ENCODE measurements around the gene FAR1. TPM values are rescaled to one million over a fixed set of nuclear protein-coding genes. Genes with fewer than 3 reads are reported as not detected.

The FAR1 gene
- total RNA-seq, 1 experiment from 2014 or later, result 91.2 TPM

GRCh38 chr11:13778345-13778744 lies 109.9 kb downstream of the FAR1 start:
- TF ChIP-seq, protein P1, sequence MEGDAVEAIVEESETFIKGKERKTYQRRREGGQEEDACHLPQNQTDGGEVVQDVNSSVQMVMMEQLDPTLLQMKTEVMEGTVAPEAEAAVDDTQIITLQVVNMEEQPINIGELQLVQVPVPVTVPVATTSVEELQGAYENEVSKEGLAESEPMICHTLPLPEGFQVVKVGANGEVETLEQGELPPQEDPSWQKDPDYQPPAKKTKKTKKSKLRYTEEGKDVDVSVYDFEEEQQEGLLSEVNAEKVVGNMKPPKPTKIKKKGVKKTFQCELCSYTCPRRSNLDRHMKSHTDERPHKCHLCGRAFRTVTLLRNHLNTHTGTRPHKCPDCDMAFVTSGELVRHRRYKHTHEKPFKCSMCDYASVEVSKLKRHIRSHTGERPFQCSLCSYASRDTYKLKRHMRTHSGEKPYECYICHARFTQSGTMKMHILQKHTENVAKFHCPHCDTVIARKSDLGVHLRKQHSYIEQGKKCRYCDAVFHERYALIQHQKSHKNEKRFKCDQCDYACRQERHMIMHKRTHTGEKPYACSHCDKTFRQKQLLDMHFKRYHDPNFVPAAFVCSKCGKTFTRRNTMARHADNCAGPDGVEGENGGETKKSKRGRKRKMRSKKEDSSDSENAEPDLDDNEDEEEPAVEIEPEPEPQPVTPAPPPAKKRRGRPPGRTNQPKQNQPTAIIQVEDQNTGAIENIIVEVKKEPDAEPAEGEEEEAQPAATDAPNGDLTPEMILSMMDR (IDR thresholded peaks at IDR 0.05; ENCODE audit: insufficient read depth in 1 of 2, low read depth in 1 of 2, low read length in 1 of 2, severe bottlenecking in 1 of 2, unreplicated experiment in 1 of 2), result no peak
- no peaks in the 10 kb centered on the region for H3K27me3 ChIP-seq (replicated peaks; ENCODE audit: control insufficient read depth, insufficient read depth, low read length)
- peaks cover 7% of the 10 kb centered on the region for H3K9me3 Mint-ChIP-seq (ENCODE audit: unreplicated experiment)
- ChIA-PET CTCF (no interaction called here), POLR2A (no interaction called here)
- DNase-seq, result no peak
- H3K9me3 ChIP-seq, result 0 out of 2 replicates have a peak, but pooled peaks cover 3% of the 10 kb centered on the region
- H3K4me3 Mint-ChIP-seq (ENCODE audit: unreplicated experiment), result no peak overlapping the region
- peaks cover 5% of the 10 kb centered on the region for H3K27me3 Mint-ChIP-seq (ENCODE audit: insufficient read depth, unreplicated experiment)
- no peaks in the 10 kb centered on the region for H3K36me3 ChIP-seq (ENCODE audit: control insufficient read depth, insufficient read depth, low read length)
- H3K4me1 Mint-ChIP-seq (ENCODE audit: low read depth, unreplicated experiment), result peaks cover 12% of the 10 kb centered on the region
- no peaks in the 10 kb centered on the region for H3K36me3 Mint-ChIP-seq (ENCODE audit: insufficient read depth, unreplicated experiment)
- no peak overlapping the region for H3K4me3 ChIP-seq (ENCODE audit: low read depth, low read length)
- intact Hi-C loops (cut with micrococcal nuclease; ENCODE audit: unreplicated experiment), result no loop called here
- no peaks in the 10 kb centered on the region for H3K4me1 ChIP-seq
- BruUV-seq (replicated peaks), result no TSS peak
- no peak overlapping the region for H3K27ac Mint-ChIP-seq (ENCODE audit: unreplicated experiment)

- Histone ChIP-seq H3K9me3 (no peaks in the 10 kb centered on the region), H3K27me3 (replicated peaks; ENCODE audit: control insufficient read depth, insufficient read depth, low read length) (no peaks in the 10 kb centered on the region), H3K36me3 (ENCODE audit: control insufficient read depth, insufficient read depth, low read length) (no peaks in the 10 kb centered on the region), H3K4me1 (no peaks in the 10 kb centered on the region), H3K4me3 (ENCODE audit: low read depth, low read length) (no peak overlapping the region)
- POLR2A ChIA-PET, result no interaction called here
- Mint-ChIP-seq H3K27me3 (ENCODE audit: insufficient read depth, unreplicated experiment) (peaks cover 8% of the 10 kb centered on the region), H3K4me1 (ENCODE audit: low read depth, unreplicated experiment) (peaks cover 12% of the 10 kb centered on the region), H3K36me3 (ENCODE audit: insufficient read depth, unreplicated experiment) (no peaks in the 10 kb centered on the region), H3K27ac (ENCODE audit: unreplicated experiment) (no peak overlapping the region), H3K9me3 (ENCODE audit: unreplicated experiment) (no peaks in the 10 kb centered on the region), H3K4me3 (ENCODE audit: unreplicated experiment) (no peak overlapping the region)
- BruUV-seq (replicated peaks), result no TSS peak
- intact Hi-C loops (cut with micrococcal nuclease; ENCODE audit: unreplicated experiment), result no loop called here
- TF ChIP-seq, protein P1 (IDR thresholded peaks at IDR 0.05; ENCODE audit: insufficient read depth in 1 of 2, low read depth in 1 of 2, low read length in 1 of 2, severe bottlenecking in 1 of 2, unreplicated experiment in 1 of 2), result no peak
- CTCF ChIA-PET, result no interaction called here
- no peak for DNase-seq
Measured at GRCh38 chr11:13781153-13781552, 112.7 kb downstream of the FAR1 start.

Other genes starting within 250 kb of the FAR1 start
- 41.6 and 45.0 TPM in 2 replicates for gene BTBD10, start 205.4 kb upstream of the FAR1 start, total RNA-seq (2022)
- not detected in 2 replicates for gene PTH, start 172.7 kb upstream of the FAR1 start, total RNA-seq (2022)